ENCODE measurements around the gene MSX1.
"Not testable (repeated sequence)": the region's sequence is repeated elsewhere in the genome, so short reads cannot be mapped to it uniquely, and the experiment has no call there.

MSX1 gene

DNA sequence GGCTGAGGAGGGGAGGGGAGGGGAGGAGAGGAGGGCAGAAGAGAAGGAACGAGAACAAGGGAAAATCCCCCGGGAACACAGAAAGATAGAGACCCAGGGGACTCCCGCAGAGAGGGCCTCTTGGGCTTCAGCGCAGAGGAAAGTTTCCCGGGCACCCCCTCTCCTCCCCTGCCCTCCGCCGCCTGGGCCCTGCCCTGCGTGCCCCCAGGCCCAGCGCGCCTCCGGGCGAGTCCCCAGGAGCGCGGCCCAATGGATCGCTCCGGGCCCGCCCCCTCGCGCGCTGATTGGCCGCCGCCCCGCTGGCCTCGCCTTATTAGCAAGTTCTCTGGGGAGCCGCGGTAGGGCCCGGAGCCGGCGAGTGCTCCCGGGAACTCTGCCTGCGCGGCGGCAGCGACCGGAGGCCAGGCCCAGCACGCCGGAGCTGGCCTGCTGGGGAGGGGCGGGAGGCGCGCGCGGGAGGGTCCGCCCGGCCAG, at the start of gene MSX1:
Gene MSX1 (plus strand): TSS at position 341 of the 474 bp plus-strand sequence. CDS start 235 bp downstream, outside the sequence.
- Histone ChIP-seq H3K36me3 (ENCODE audit: insufficient read depth, low read length) (no peaks in the 10 kb centered on the region), H3K27me3 (ENCODE audit: insufficient read depth, low read length) (peaks cover 89% of the 10 kb centered on the region), H2AFZ (ENCODE audit: low read depth, low read length) (peak within 1 kb of the TSS; percentile 82), H3K4me1 (ENCODE audit: insufficient read depth, low read length) (peaks cover 25% of the 10 kb centered on the region), H3K4me3 (ENCODE audit: low read length) (peak within 1 kb of the TSS; percentile 53), H3K9me3 (ENCODE audit: low read length) (peaks cover 4% of the 10 kb centered on the region)

DNA sequence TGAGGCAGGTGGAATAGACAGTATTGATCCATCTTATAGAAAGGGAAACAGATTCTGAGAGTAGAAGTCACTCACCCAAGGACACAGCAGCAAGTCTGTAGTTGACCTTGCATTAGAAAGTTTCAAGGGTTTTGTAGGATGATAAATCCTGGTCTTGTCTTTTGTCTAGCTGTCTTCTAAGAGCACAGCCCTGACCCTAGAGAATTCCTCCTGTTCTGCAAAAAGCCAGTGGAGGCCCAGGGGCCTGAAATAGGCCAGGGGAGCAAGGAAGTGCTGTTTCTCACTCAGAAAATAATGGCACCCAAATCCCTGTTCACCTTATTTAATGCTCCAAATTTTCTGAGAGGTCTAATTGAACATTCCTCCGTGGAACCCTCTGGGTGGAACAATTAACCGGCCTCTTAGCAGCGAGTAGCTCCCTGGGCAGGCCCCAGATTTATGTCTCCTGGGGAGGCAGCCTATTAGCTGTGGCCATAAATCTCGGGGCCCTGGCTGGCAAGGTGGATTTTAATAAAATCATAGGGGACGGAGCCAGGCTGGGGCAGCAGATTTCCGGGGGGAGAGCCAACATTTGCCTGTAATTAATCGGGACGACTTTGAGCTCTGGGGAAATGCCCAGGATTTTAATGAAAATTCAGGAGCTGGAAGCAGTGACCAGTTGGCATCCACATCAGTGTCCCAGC, 49.2 kb upstream of the MSX1 start:
- Histone ChIP-seq H3K36me3 (ENCODE audit: insufficient read depth, low read length) (no peaks in the 10 kb centered on the region), H2AFZ (ENCODE audit: low read depth, low read length) (no peak overlapping the region), H3K9me3 (ENCODE audit: low read length) (no peaks in the 10 kb centered on the region), H3K4me1 (ENCODE audit: insufficient read depth, low read length) (no peaks in the 10 kb centered on the region), H3K27me3 (ENCODE audit: insufficient read depth, low read length) (no peaks in the 10 kb centered on the region), H3K4me3 (ENCODE audit: low read length) (no peak overlapping the region)

DNA sequence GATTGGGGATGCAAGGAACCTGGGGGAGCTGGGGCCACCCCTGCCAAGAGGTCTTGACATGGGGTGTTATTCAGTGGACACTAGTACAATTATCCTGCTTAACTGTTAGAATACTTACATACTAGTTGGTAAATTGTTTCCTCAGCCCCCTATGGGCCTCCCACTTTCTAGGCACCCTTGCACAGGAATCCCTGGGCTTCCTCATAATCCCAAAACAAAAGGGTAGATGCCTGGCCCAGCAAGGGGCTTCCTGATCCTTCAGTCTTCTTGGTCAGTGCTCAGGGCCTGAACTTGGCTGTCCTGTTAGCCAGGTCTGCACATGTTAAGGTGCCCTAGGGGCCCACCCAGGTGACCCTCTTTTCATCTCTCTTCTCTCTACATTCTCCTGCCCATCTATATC, 48.7 kb upstream of the MSX1 start:
- Histone ChIP-seq H3K9me3 (ENCODE audit: low read length) (no peaks in the 10 kb centered on the region), H3K4me3 (ENCODE audit: low read length) (no peak overlapping the region), H3K4me1 (ENCODE audit: insufficient read depth, low read length) (no peaks in the 10 kb centered on the region), H2AFZ (ENCODE audit: low read depth, low read length) (no peak overlapping the region), H3K27me3 (ENCODE audit: insufficient read depth, low read length) (no peaks in the 10 kb centered on the region), H3K36me3 (ENCODE audit: insufficient read depth, low read length) (no peaks in the 10 kb centered on the region)

DNA sequence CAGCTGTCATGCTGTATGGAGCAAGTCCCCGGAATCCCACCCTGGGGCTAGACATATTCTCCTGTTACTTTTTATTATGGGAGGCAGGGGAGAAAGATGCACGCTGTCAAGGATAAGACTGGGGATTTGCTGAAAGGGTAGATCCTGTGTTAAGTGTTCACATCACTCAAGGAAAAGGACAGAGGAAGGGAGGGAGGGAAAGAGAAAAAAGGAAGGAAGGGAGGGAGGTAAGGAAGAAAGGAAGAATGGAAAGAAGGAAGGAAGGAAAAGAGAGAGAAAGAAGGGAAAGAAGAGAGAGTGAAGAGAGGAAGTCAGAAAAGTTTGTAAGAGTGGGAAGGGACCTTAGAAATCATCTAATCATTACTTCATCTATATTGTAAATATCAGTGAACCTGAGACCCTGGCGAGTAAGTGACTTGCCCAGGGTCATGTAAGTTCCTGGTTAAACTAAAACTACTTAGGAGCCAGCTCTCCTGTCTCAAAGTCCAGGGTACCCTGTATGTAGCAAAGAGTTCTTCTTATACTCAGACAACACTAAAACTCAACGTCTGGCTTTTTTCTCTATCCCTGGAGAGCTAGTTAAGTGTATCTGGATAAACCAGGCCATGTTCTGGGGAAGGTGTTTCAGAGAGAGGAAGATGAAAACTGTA, 47.2 kb upstream of the MSX1 start:
- H3K4me1 ChIP-seq (ENCODE audit: insufficient read depth, low read length), result no peaks in the 10 kb centered on the region
- H2AFZ ChIP-seq (ENCODE audit: low read depth, low read length), result no peak overlapping the region
- no peaks in the 10 kb centered on the region for H3K9me3 ChIP-seq (ENCODE audit: low read length)
- H3K4me3 ChIP-seq (ENCODE audit: low read length), result no peak overlapping the region
- no peaks in the 10 kb centered on the region for H3K36me3 ChIP-seq (ENCODE audit: insufficient read depth, low read length)
- H3K27me3 ChIP-seq (ENCODE audit: insufficient read depth, low read length), result no peaks in the 10 kb centered on the region

DNA sequence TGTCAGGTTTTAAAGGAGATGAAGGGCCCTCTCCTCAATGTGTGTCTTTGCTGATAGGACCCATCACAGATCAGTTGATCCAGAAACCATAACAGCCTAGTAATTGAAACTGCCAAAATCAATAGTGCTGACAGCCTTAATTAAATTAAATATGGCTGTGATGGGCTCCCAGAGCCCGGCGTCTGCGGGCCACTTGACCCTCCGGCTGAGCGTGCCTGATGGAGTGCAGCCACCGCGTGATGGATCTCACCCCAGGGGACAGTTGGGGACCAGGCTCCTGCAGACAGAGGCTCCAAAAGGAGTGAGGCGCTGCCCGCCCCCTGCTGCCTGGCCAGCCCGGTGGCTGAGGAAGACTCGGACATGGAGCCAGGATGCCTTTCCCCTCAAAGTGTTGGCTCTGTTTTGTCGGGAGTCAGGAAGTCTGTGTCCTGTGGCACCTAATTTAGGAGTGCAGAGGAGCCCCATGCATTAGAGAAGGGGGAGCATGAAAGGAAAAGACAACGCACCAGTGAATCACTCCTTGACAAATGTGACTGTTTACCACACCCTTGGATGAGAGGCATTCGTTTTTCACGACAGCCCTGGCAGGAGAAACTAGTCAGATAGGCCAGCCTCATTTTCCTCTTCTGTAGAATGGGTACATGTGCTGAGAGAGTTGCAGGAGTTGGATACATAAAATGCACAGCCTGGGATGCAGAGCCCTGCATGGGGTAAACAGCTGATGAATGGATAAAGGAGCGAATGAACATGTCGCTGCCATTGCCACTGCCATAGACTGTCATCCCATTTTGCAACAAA, 40.9 kb upstream of the MSX1 start:
- no peaks in the 10 kb centered on the region for H3K36me3 ChIP-seq (ENCODE audit: insufficient read depth, low read length)
- no peak overlapping the region for H3K4me3 ChIP-seq (ENCODE audit: low read length)
- H3K4me1 ChIP-seq (ENCODE audit: insufficient read depth, low read length), result peaks cover 22% of the 10 kb centered on the region
- H3K27me3 ChIP-seq (ENCODE audit: insufficient read depth, low read length), result no peaks in the 10 kb centered on the region
- no peak overlapping the region for H2AFZ ChIP-seq (ENCODE audit: low read depth, low read length)
- H3K9me3 ChIP-seq (ENCODE audit: low read length), result peaks cover 3% of the 10 kb centered on the region

DNA sequence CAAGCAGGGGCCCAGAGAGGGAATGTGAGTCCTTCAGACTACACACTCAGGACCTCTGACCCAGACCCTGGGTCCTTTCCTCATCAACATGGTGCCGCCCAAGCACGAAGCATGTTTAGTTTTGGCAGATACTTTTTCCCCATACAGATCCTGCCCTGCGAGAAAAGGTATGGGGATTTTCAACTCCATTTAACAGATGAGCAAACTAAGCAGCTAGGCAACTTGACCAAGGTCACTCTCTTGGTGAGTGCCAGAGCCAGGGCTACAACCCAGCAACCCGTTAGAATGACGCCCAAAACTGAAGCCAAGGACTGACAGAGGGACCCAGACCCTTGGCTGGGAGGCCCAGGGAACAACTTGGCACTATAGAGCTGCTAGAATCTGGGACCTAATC, 40.3 kb upstream of the MSX1 start:
- no peak overlapping the region for H3K4me3 ChIP-seq (ENCODE audit: low read length)
- no peaks in the 10 kb centered on the region for H3K36me3 ChIP-seq (ENCODE audit: insufficient read depth, low read length)
- H3K9me3 ChIP-seq (ENCODE audit: low read length), result peaks cover 3% of the 10 kb centered on the region
- no peak overlapping the region for H2AFZ ChIP-seq (ENCODE audit: low read depth, low read length)
- peaks cover 22% of the 10 kb centered on the region for H3K4me1 ChIP-seq (ENCODE audit: insufficient read depth, low read length)
- no peaks in the 10 kb centered on the region for H3K27me3 ChIP-seq (ENCODE audit: insufficient read depth, low read length)

DNA sequence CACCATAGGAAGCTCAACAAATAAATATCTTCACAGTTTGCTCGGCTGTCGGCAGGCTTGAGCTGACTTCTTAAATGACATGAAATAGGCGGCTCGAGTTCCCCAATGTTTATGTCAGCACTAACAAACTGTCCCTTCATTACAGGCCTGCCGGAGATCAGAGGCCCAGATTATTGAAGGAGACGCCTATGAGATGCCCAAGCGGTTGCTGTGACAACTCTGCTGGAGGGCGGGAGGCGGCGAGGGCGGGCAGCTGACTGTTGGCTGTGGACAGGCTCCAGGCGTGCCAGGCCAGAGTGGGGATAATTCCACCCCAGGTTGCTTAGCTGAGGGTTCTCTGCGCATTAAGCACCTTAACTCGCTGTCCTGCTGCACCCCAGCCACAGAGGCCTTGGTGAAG, 39.2 kb upstream of the MSX1 start:
- Histone ChIP-seq H3K36me3 (ENCODE audit: insufficient read depth, low read length) (no peaks in the 10 kb centered on the region), H3K9me3 (ENCODE audit: low read length) (peaks cover 3% of the 10 kb centered on the region), H3K4me3 (ENCODE audit: low read length) (no peak overlapping the region), H3K4me1 (ENCODE audit: insufficient read depth, low read length) (peaks cover 22% of the 10 kb centered on the region), H2AFZ (ENCODE audit: low read depth, low read length) (no peak overlapping the region), H3K27me3 (ENCODE audit: insufficient read depth, low read length) (no peaks in the 10 kb centered on the region)

DNA sequence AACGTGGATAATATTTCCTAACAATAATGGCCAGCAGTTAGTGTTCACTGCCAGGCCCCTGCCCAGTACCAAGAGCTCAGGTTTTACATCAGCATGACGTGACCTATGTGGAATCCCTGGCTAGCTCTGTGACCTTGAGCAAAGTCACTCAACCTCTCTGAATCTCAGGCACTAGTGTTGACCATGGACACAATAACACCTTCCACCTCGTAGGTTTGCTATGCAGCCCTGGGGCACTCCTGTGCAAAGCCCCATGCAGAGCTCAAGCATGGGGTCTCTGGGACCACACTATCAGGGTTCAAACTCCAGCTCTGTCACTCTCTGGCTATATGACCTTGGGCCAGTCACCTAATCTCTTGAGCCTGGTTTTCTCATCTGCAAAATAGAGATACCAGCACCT, 38.7 kb upstream of the MSX1 start:
- no peaks in the 10 kb centered on the region for H3K27me3 ChIP-seq (ENCODE audit: insufficient read depth, low read length)
- H3K9me3 ChIP-seq (ENCODE audit: low read length), result peaks cover 3% of the 10 kb centered on the region
- peaks cover 22% of the 10 kb centered on the region for H3K4me1 ChIP-seq (ENCODE audit: insufficient read depth, low read length)
- no peak overlapping the region for H2AFZ ChIP-seq (ENCODE audit: low read depth, low read length)
- no peak overlapping the region for H3K4me3 ChIP-seq (ENCODE audit: low read length)
- no peaks in the 10 kb centered on the region for H3K36me3 ChIP-seq (ENCODE audit: insufficient read depth, low read length)

DNA sequence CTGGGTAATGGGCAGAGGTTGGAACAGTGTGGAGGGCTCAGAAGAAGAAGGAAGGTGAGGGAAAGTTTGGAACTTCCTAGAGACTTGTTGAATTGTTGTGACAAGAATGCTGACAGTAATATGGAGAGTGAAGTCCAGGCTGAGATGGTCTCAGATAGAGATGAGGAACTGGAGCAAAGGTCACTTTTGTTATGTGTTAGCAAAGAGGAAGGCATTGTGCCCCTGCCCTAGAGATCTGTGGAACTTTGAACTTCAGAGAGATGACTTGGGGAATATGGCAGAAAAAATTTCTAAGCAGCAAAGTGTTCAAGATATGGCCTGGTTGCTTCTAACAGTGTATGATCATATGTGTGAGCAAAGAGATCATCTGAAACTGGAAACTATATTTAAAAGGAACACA, 37.9 kb upstream of the MSX1 start:
- Histone ChIP-seq H2AFZ (ENCODE audit: low read depth, low read length) (no peak overlapping the region), H3K27me3 (ENCODE audit: insufficient read depth, low read length) (no peaks in the 10 kb centered on the region), H3K36me3 (ENCODE audit: insufficient read depth, low read length) (no peaks in the 10 kb centered on the region), H3K9me3 (ENCODE audit: low read length) (peaks cover 3% of the 10 kb centered on the region), H3K4me1 (ENCODE audit: insufficient read depth, low read length) (peaks cover 22% of the 10 kb centered on the region), H3K4me3 (ENCODE audit: low read length) (no peak overlapping the region)

DNA sequence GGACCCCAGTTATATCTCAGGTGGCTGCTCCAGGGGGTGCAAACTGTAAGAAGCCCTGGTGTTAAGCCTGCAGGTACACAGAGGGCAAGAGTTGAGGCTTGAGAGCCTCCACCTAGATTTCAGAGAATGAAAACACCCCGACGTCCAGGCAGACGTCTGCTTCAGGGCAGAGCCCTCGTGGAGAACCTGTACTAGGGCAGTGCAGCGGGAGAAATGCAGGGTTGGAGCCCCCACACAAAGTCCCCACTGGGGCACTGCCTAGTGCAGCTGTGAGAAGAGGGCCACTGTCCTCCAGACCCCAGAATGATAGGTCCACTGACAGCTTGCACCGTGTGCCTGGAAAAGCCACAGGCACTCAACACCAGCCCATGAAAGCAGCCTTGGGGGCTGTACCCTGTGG, 37.2 kb upstream of the MSX1 start:
- H3K4me1 ChIP-seq (ENCODE audit: insufficient read depth, low read length), result peaks cover 22% of the 10 kb centered on the region
- H3K9me3 ChIP-seq (ENCODE audit: low read length); H3K4me3 ChIP-seq (ENCODE audit: low read length); H3K27me3 ChIP-seq (ENCODE audit: insufficient read depth, low read length); H3K36me3 ChIP-seq (ENCODE audit: insufficient read depth, low read length); H2AFZ ChIP-seq (ENCODE audit: low read depth, low read length): not testable (repeated sequence)

DNA sequence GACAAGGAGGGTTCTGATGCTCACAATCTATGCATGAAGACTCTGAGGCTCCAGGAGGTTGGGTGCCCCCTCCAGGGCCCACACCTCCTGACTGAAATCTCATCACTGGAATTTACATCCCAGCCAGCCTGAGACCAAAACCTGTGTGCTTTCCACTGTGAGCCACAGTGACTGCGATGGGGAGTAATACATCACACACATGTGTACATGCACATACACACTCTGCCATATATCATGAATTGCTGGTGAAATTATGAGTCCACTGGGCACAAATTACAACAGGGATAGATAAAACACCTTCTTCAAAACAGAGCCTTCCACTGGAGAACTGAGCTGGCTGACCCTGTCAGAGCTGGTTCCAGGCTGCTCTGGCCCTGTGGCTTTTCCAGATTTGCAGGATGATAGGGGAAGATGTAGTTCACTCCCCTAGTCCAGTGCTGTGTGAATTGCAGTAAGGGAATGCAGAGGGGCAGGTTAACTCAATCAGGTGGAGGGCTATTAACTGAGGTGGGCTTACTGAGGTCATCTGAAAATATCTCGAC, 35.8 kb upstream of the MSX1 start:
- no peaks in the 10 kb centered on the region for H3K36me3 ChIP-seq (ENCODE audit: insufficient read depth, low read length)
- peaks cover 21% of the 10 kb centered on the region for H3K4me1 ChIP-seq (ENCODE audit: insufficient read depth, low read length)
- no peak overlapping the region for H3K4me3 ChIP-seq (ENCODE audit: low read length)
- H3K9me3 ChIP-seq (ENCODE audit: low read length), result peaks cover 3% of the 10 kb centered on the region
- H3K27me3 ChIP-seq (ENCODE audit: insufficient read depth, low read length), result peaks cover 7% of the 10 kb centered on the region
- H2AFZ ChIP-seq (ENCODE audit: low read depth, low read length), result no peak overlapping the region

DNA sequence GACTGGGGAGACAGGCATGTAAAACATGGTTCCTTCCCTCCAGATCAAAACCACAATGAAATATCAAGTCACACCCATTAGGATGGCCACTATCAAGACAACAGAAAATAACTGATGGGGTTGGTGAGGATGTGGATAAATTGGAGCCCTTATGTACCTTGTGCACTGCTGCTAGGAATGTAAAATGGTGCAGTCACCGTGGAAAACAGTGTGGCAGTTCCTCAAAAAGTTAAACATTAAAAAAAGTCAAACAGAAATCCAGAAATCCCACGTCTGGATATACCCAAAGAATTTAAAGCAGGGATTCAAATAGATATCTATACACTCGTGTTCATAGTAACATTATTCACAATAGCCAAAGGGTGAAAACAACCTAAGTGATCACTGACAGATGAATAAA, 35.2 kb upstream of the MSX1 start:
- H3K36me3 ChIP-seq (ENCODE audit: insufficient read depth, low read length), result no peaks in the 10 kb centered on the region
- H3K4me1 ChIP-seq (ENCODE audit: insufficient read depth, low read length), result peaks cover 15% of the 10 kb centered on the region
- no peak overlapping the region for H2AFZ ChIP-seq (ENCODE audit: low read depth, low read length)
- H3K9me3 ChIP-seq (ENCODE audit: low read length), result peaks cover 3% of the 10 kb centered on the region
- no peak overlapping the region for H3K4me3 ChIP-seq (ENCODE audit: low read length)
- peaks cover 7% of the 10 kb centered on the region for H3K27me3 ChIP-seq (ENCODE audit: insufficient read depth, low read length)

DNA sequence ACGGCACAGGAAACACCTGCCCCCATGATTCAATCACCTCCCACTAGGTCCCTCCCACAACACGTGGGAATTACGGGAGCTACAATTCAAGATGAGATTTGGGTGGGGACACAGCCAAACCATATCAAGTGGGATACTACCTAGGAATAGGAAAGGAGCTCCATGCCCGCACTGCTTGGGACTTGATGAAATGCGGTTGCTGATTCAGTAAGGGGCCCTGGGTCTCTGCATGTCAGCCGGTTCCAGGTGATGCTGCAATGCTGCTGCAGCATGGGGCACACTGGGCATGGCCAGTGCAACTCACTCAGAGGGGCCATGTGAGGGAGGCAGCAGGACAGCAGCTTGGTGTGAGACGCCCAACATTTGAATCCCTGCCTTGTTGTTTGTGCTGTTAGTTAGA, 34.0 kb upstream of the MSX1 start:
- Histone ChIP-seq H3K4me3 (ENCODE audit: low read length) (no peak overlapping the region), H3K4me1 (ENCODE audit: insufficient read depth, low read length) (peaks cover 4% of the 10 kb centered on the region), H3K9me3 (ENCODE audit: low read length) (peaks cover 3% of the 10 kb centered on the region), H2AFZ (ENCODE audit: low read depth, low read length) (no peak overlapping the region), H3K27me3 (ENCODE audit: insufficient read depth, low read length) (peaks cover 10% of the 10 kb centered on the region), H3K36me3 (ENCODE audit: insufficient read depth, low read length) (no peaks in the 10 kb centered on the region)
